Suprapubic skin (tissue), 4 donors: ENCODE data around the gene TMEM200C. TPM values are rescaled to one million over a fixed set of nuclear protein-coding genes. Genes with fewer than 3 reads are reported as not detected.
A peak's percentile ranks its signal among the peaks of the same experiment; 100 is the strongest.

Source experiments
- DNase-seq, 2 donors: peaks; one replicate each; pipeline ENCODE4 v3.0.0-alpha.2; 2019; ENCODE audit warnings: low spot score in 2 of 2
- H3K27ac ChIP-seq: fragments of 200-600 bp; sonication (generic); one replicate; pipeline ENCODE4 v1.5.1; 2019
- H3K27me3 ChIP-seq: fragments of 200-600 bp; sonication (generic); one replicate; pipeline ENCODE4 v1.5.1; 2019
- H3K36me3 ChIP-seq: fragments of 200-600 bp; sonication (generic); one replicate; pipeline ENCODE4 v1.5.1; 2019
- H3K4me1 ChIP-seq: fragments of 200-600 bp; sonication (generic); one replicate; pipeline ENCODE4 v1.5.1; 2019
- H3K4me3 ChIP-seq: fragments of 200-600 bp; sonication (generic); one replicate; pipeline ENCODE4 v1.5.1; 2019; ENCODE audit warnings: mild to moderate bottlenecking
- H3K9me3 ChIP-seq: fragments of 200-600 bp; sonication (generic); one replicate; pipeline ENCODE4 v1.5.1; 2019
- CTCF ChIP-seq, 2 donors: fragments of 200-600 bp in 1 of 2; fragments of 450-650 bp in 1 of 2; sonication (generic) in 1 of 2; IDR thresholded peaks; one replicate each; pipeline ENCODE4 v1.5.1; 2016 to 2019; ENCODE audit warnings: antibody characterized with exemption in 2 of 2, mild to moderate bottlenecking in 1 of 2, moderate library complexity in 1 of 2
- EP300 ChIP-seq: sonication (generic); formaldehyde crosslinking; IDR thresholded peaks from one replicate; pipeline ENCODE4 v1.6.1; 2017; ENCODE audit warnings: antibody characterized with exemption
- POLR2A ChIP-seq, 2 donors: fragments of 450-650 bp; IDR thresholded peaks; one replicate each; pipeline ENCODE4 v1.6.1; 2017; ENCODE audit warnings: antibody characterized with exemption in 2 of 2, mild to moderate bottlenecking in 2 of 2, moderate library complexity in 2 of 2
- POLR2AphosphoS5 ChIP-seq, 3 donors: sonication (generic); formaldehyde crosslinking; IDR thresholded peaks; one replicate each; pipeline ENCODE4 v1.6.1; 2017; ENCODE audit warnings: antibody characterized with exemption in 3 of 3
- WGBS: methylation state at CpG from one replicate; pipeline ENCODE4 v1.1.5; 2018; 5-methylcytosine and 5-hydroxymethylcytosine counted together
- total RNA-seq, 4 donors: library from RNA; depleted of rRNA; stranded (reverse); fragments of >200 nt; gene quantifications; one replicate each; pipeline ENCODE4 v1.1.0, GENCODE V29; 2016

Gene TMEM200C
- total RNA-seq, 4 donors from 2014 or later = 0.08 to 1.4 (median 1.3) TPM; not detected in 1

- TF ChIP-seq POLR2A (IDR thresholded peaks at IDR 0.05) (no peak), EP300 (no peak), POLR2AphosphoS5 (IDR thresholded peaks at IDR 0.05) (no peak), CTCF (IDR thresholded peaks at IDR 0.05) (no peak)
- no peak overlapping the region for H3K27ac ChIP-seq
- H3K4me1 ChIP-seq = peaks cover 12% of the 10 kb centered on the region
- no peaks in the 10 kb centered on the region for H3K36me3 ChIP-seq
- no peak overlapping the region for H3K4me3 ChIP-seq
- H3K27me3 ChIP-seq = peaks cover 29% of the 10 kb centered on the region
- H3K9me3 ChIP-seq = no peaks in the 10 kb centered on the region
- no peak for DNase-seq
- 58% methylated on average over 6 of the region's 6 CpGs for WGBS
Measured at GRCh38 chr18:5900262-5900661, 4.9 kb upstream of the TMEM200C start.

GRCh38 chr18:5899835-5900234, 4.5 kb upstream of the TMEM200C start:
- peaks cover 30% of the 10 kb centered on the region for H3K27me3 ChIP-seq
- H3K4me1 ChIP-seq = peaks cover 16% of the 10 kb centered on the region
- no peak overlapping the region for H3K27ac ChIP-seq
- no peak for DNase-seq
- H3K36me3 ChIP-seq = no peaks in the 10 kb centered on the region
- no peaks in the 10 kb centered on the region for H3K9me3 ChIP-seq
- WGBS = 96% methylated on average over 3 of the region's 3 CpGs
- H3K4me3 ChIP-seq = no peak overlapping the region
- TF ChIP-seq POLR2AphosphoS5 (IDR thresholded peaks at IDR 0.05) (no peak), EP300 (no peak), CTCF (IDR thresholded peaks at IDR 0.05) (no peak), POLR2A (IDR thresholded peaks at IDR 0.05) (no peak)

GRCh38 chr18:5895876-5896740, 786 bp upstream of the TMEM200C start:
- Histone ChIP-seq H3K9me3 (no peaks in the 10 kb centered on the region), H3K27me3 (peaks cover 66% of the 10 kb centered on the region), H3K4me1 (peaks cover 26% of the 10 kb centered on the region), H3K27ac (peak overlapping the region; percentile 31), H3K4me3 (peak overlapping the region; percentile 56), H3K36me3 (no peaks in the 10 kb centered on the region)
- TF ChIP-seq CTCF (IDR thresholded peaks at IDR 0.05) (no peak), POLR2A (IDR thresholded peaks at IDR 0.05) (no peak), POLR2AphosphoS5 (IDR thresholded peaks at IDR 0.05) (no peak), EP300 (no peak)
- peak in 1 of 2 donors; percentile 69 for DNase-seq
- WGBS = 3% methylated on average over 31 of the region's 41 CpGs

GRCh38 chr18:5894611-5895298, 567 bp downstream of the TMEM200C start:
- Histone ChIP-seq H3K27ac (peak overlapping the region; percentile 31), H3K36me3 (no peaks in the 10 kb centered on the region), H3K9me3 (no peaks in the 10 kb centered on the region), H3K4me3 (peak overlapping the region; percentile 56), H3K4me1 (peaks cover 38% of the 10 kb centered on the region), H3K27me3 (peaks cover 78% of the 10 kb centered on the region)
- 2% methylated on average over 8 of the region's 56 CpGs for WGBS
- DNase-seq = no peak
- TF ChIP-seq CTCF (IDR thresholded peaks at IDR 0.05) (no peak), POLR2A (IDR thresholded peaks at IDR 0.05) (no peak), POLR2AphosphoS5 (IDR thresholded peaks at IDR 0.05) (no peak), EP300 (no peak)
